Common myeloid progenitor, CD34-positive (primary cell): ENCODE data around the gene AIPL1.

Experiments used
- CTCF ChIA-PET: fragments of 350-600 bp; sonication (Branson Sonifier 250); formaldehyde crosslinking; loops from one replicate; lab custom pipeline; 2021; ENCODE audit warnings: antibody characterized with exemption; lab: Charles Lee
- POLR2A ChIA-PET: fragments of 350-600 bp; sonication (Branson Sonifier 250); formaldehyde crosslinking; loops from one replicate; lab custom pipeline; 2021; ENCODE audit warnings: antibody characterized with exemption; lab: Charles Lee
- DNase-seq, 3 donors: peaks; one replicate each; pipeline versions ENCODE4 v3.0.0 to v3.0.0-alpha.2; 2013
- H3K27ac ChIP-seq, 2 experiments: 1 replicate in 1 of 2; 2 replicates in 1 of 2; pipeline ENCODE4 v1.7.0; 2013; ENCODE audit warnings: inconsistent platforms in 2 of 2, low read length in 2 of 2, mild to moderate bottlenecking in 2 of 2, low read depth in 1 of 2, moderate library complexity in 1 of 2; ENCODE audit not compliant: severe bottlenecking in 2 of 2, insufficient read depth in 1 of 2, poor library complexity in 1 of 2
- H3K27me3 ChIP-seq, 5 experiments: replicated peaks in 2 of 5; 1 replicate in 3 of 5; 2 replicates in 2 of 5; pipeline versions ENCODE4 v1.6.1 to v1.7.0; 2013; ENCODE audit warnings: low read length in 4 of 5, mild to moderate bottlenecking in 2 of 5, moderate library complexity in 2 of 5, inconsistent platforms in 1 of 5; ENCODE audit not compliant: insufficient read depth in 5 of 5, control insufficient read depth in 4 of 5
- H3K36me3 ChIP-seq, 4 experiments: 1 replicate in 2 of 4; 2 replicates in 2 of 4; pipeline versions ENCODE4 v1.6.1 to v1.7.0; 2013; ENCODE audit warnings: low read length in 3 of 4, control low read depth in 1 of 4, mild to moderate bottlenecking in 1 of 4; ENCODE audit not compliant: control insufficient read depth in 4 of 4, insufficient read depth in 4 of 4
- H3K4me1 ChIP-seq, 4 experiments: 1 replicate in 3 of 4; 2 replicates in 1 of 4; pipeline versions ENCODE4 v1.6.1 to v1.7.1; 2013; ENCODE audit warnings: low read length in 3 of 4, mild to moderate bottlenecking in 3 of 4, control low read depth in 1 of 4, inconsistent platforms in 1 of 4, moderate library complexity in 1 of 4; ENCODE audit not compliant: control insufficient read depth in 4 of 4, insufficient read depth in 4 of 4; ENCODE audit errors: control extremely low read depth in 1 of 4
- H3K4me3 ChIP-seq, 7 experiments: 1 replicate in 4 of 7; 2 replicates in 3 of 7; pipeline versions ENCODE4 v1.5.1 to v1.7.0; 2013; ENCODE audit warnings: mild to moderate bottlenecking in 7 of 7, low read length in 6 of 7, moderate library complexity in 6 of 7, inconsistent platforms in 2 of 7, low read depth in 2 of 7, control low read depth in 1 of 7; ENCODE audit not compliant: insufficient read depth in 4 of 7, control insufficient read depth in 1 of 7; ENCODE audit errors: extremely low read depth in 1 of 7
- H3K9me3 ChIP-seq, 5 experiments: 1 replicate in 4 of 5; 2 replicates in 1 of 5; pipeline versions ENCODE4 v1.6.1 to v1.7.1; 2013; ENCODE audit warnings: low read length in 4 of 5, mild to moderate bottlenecking in 2 of 5, inconsistent platforms in 1 of 5, low read depth in 1 of 5, moderate library complexity in 1 of 5; ENCODE audit not compliant: control insufficient read depth in 4 of 5, insufficient read depth in 2 of 5; ENCODE audit errors: control extremely low read depth in 1 of 5
- WGBS: methylation state at CpG from one replicate; pipeline ENCODE4 v1.1.5; 2013; ENCODE audit not compliant: insufficient coverage; 5-methylcytosine and 5-hydroxymethylcytosine counted together

AIPL1 gene

GRCh38 chr17:6473128-6473767 lies 38.3 kb upstream of the AIPL1 start:
- Histone ChIP-seq H3K27me3 (peaks cover 0 to 6% (median 0%) of the 10 kb centered on the region in 5 experiments), H3K4me3 (no peak overlapping the region), H3K4me1 (no peaks in the 10 kb centered on the region), H3K36me3 (no peaks in the 10 kb centered on the region), H3K27ac (no peak overlapping the region), H3K9me3 (no peaks in the 10 kb centered on the region)
- CTCF ChIA-PET = interaction anchor here (0.7 to 2.8 kb wide), 16 partner anchors 9 to 328 kb away, joined by 3 to 14 read pairs (median 3); partner anchors contain the start of genes C17orf100 and MED31
- WGBS = 52% methylated on average over 13 of the region's 14 CpGs
- peak; percentile 43 to 66 (median 59) for DNase-seq
- POLR2A ChIA-PET = interaction anchor here (0.7 kb wide), 1 partner anchor 18 kb away, joined by 3 read pairs; no protein-coding TSS in a partner anchor

GRCh38 chr17:6472517-6472916 lies 37.6 kb upstream of the AIPL1 start:
- CTCF ChIA-PET = interaction anchor here (0.7 to 2.8 kb wide), 14 partner anchors 8 to 329 kb away, joined by 3 to 14 read pairs (median 4); partner anchors contain the start of genes C17orf100 and MED31
- H3K9me3 ChIP-seq = no peaks in the 10 kb centered on the region
- DNase-seq = no peak
- H3K4me3 ChIP-seq = no peak overlapping the region
- no peaks in the 10 kb centered on the region for H3K36me3 ChIP-seq
- POLR2A ChIA-PET = no interaction called here
- H3K27ac ChIP-seq = no peak overlapping the region
- no peaks in the 10 kb centered on the region for H3K4me1 ChIP-seq
- 95% methylated on average over 4 of the region's 10 CpGs for WGBS
- peaks cover 0 to 6% (median 0%) of the 10 kb centered on the region in 5 experiments for H3K27me3 ChIP-seq

GRCh38 chr17:6471531-6472465 lies 36.9 kb upstream of the AIPL1 start:
- no peak overlapping the region for H3K4me3 ChIP-seq
- ChIA-PET CTCF (interaction anchor here (1.0 to 2.8 kb wide), 9 partner anchors 9 to 177 kb away, joined by 3 to 14 read pairs (median 4); no protein-coding TSS in a partner anchor), POLR2A (no interaction called here)
- H3K4me1 ChIP-seq = no peaks in the 10 kb centered on the region
- WGBS = 97% methylated on average over 17 of the region's 19 CpGs
- H3K27ac ChIP-seq = no peak overlapping the region
- peak in 2 of 3 donors; percentile 30 to 36 for DNase-seq
- H3K27me3 ChIP-seq = peaks cover 0 to 6% (median 0%) of the 10 kb centered on the region in 5 experiments
- no peaks in the 10 kb centered on the region for H3K36me3 ChIP-seq
- H3K9me3 ChIP-seq = peaks cover 0 to 2% (median 0%) of the 10 kb centered on the region in 5 experiments

GRCh38 chr17:6470751-6471521 lies 36.0 kb upstream of the AIPL1 start:
- Histone ChIP-seq H3K36me3 (no peaks in the 10 kb centered on the region), H3K27ac (no peak overlapping the region), H3K4me1 (no peaks in the 10 kb centered on the region), H3K27me3 (peaks cover 0 to 6% (median 0%) of the 10 kb centered on the region in 5 experiments), H3K4me3 (no peak overlapping the region), H3K9me3 (peaks cover 0 to 2% (median 0%) of the 10 kb centered on the region in 5 experiments)
- POLR2A ChIA-PET = no interaction called here
- no peak for DNase-seq
- CTCF ChIA-PET = interaction anchor here (2.7 kb wide), 1 partner anchor 138 kb away, joined by 8 read pairs; no protein-coding TSS in a partner anchor
- 95% methylated on average over 15 of the region's 17 CpGs for WGBS

GRCh38 chr17:6470146-6470718 lies 35.3 kb upstream of the AIPL1 start:
- no peak for DNase-seq
- 93% methylated on average over 18 of the region's 24 CpGs for WGBS
- Histone ChIP-seq H3K27me3 (peaks cover 0 to 1% (median 0%) of the 10 kb centered on the region in 5 experiments), H3K36me3 (no peaks in the 10 kb centered on the region), H3K27ac (no peak overlapping the region), H3K4me1 (no peaks in the 10 kb centered on the region), H3K4me3 (no peak overlapping the region), H3K9me3 (peaks cover 0 to 2% (median 0%) of the 10 kb centered on the region in 5 experiments)
- ChIA-PET POLR2A (no interaction called here), CTCF (no interaction called here)

- POLR2A ChIA-PET = no interaction called here
- CTCF ChIA-PET = interaction anchor here (1.3 kb wide), 1 partner anchor 16 kb away, joined by 3 read pairs; no protein-coding TSS in a partner anchor
- H3K36me3 ChIP-seq = no peaks in the 10 kb centered on the region
- no peaks in the 10 kb centered on the region for H3K27me3 ChIP-seq
- no peak for DNase-seq
- no peak overlapping the region for H3K27ac ChIP-seq
- H3K4me1 ChIP-seq = no peaks in the 10 kb centered on the region
- H3K9me3 ChIP-seq = peaks cover 0 to 2% (median 0%) of the 10 kb centered on the region in 5 experiments
- WGBS = 93% methylated on average over 23 of the region's 23 CpGs
- no peak overlapping the region for H3K4me3 ChIP-seq
Measured at GRCh38 chr17:6468051-6468790, 33.3 kb upstream of the AIPL1 start.
